HG02970 (cell line): ENCODE data around the gene TERT.
"Not testable (repeated sequence)": the region's sequence is repeated elsewhere in the genome, so short reads cannot be mapped to it uniquely, and the experiment has no call there.

Source experiments
- ATAC-seq: cut with Tn5 transposase; IDR thresholded peaks from one replicate; pipeline ENCODE4 v1.9.1; 2021; ENCODE audit warnings: mild to moderate bottlenecking, moderate library complexity, moderate number of reproducible peaks; ENCODE audit not compliant: unreplicated experiment, low FRiP score

The TERT gene

DNA sequence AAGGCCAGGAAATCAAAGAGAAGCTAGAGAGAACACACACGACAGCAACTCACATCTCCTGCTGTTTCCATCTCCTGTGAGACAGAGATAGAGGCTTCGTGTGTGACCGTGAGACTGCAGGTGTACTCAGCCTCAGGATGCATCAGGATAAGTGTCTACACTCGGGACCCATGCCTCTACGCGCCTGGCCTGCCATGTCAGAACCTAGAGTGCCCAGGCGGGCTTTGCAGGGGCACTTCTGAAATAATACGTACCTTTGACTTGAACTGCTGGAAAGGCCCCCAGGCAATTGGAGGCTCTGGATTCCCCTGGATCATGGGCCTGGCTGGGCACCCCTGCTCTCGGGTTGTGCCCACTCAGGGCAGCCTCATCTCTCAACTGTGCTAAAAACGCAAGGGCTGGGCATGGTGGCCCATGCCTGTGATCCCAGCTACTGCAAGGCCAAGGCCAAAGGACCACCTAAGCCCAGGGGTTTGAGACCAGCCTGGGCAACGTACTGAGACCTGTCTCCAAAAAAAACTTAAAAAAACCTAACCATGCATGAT lies 37.1 kb upstream of the TERT start:
- no peak for ATAC-seq

- no peak for ATAC-seq
Measured at GRCh38 chr5:1330847-1331831, 36.3 kb upstream of the TERT start.

DNA sequence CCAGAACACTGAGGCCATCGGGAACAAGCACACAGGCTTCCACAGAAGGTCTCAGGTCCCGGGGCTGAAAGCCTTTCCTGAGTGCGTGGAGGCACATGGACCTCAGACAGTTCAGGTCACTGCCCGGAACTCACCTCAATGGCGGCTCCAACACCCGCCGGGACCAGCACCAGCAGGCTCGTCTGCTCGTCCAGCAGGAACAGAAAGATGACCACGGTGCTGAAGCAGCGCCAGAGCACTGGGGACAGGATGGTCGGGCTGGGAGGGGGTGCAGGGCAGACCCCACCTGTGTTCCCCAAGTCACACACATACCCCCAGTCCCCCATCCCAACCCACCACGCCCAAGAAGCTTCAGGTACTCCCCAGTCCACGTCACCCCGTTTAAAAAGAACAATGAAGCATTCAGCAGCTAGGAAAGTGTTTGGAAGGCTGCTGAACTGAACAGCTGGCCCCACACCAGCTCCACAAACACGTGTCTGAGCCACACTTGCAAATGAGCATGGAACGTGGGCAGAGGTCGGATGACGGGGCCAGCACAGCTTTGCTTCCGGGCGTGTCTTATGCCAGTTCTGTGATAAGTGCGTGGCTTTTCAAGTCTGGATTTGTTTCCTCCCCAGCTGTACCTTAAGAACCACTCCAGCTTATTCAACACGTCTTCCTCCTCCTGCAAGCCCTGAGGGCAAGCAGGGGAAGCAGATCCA lies 35.4 kb upstream of the TERT start:
- ATAC-seq, result no peak

DNA sequence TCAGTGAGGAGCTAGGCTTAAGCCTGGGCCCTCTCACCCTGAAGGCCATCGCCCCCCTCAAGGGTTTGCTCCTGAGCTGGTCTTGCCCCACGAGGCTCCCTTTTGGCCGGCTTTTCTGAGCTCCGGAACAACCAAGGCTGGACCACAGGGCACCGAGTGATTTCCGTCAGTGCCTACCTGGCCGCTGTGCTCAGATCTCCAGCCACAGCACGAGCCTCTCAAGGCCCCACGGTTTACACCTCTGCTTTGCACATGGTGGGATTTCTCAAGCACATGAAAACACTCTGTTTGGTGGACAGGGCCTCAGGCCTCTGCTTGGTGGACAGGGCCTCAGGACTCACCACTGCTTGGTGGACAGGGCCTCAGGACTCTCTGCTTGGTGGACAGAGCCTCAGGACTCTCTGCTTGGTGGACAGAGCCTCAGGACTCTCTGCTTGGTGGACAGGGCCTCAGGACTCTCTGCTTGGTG lies 34.3 kb upstream of the TERT start:
- no peak for ATAC-seq

- ATAC-seq, result not testable (repeated sequence)
Measured at GRCh38 chr5:1328237-1329110, 33.6 kb upstream of the TERT start.

DNA sequence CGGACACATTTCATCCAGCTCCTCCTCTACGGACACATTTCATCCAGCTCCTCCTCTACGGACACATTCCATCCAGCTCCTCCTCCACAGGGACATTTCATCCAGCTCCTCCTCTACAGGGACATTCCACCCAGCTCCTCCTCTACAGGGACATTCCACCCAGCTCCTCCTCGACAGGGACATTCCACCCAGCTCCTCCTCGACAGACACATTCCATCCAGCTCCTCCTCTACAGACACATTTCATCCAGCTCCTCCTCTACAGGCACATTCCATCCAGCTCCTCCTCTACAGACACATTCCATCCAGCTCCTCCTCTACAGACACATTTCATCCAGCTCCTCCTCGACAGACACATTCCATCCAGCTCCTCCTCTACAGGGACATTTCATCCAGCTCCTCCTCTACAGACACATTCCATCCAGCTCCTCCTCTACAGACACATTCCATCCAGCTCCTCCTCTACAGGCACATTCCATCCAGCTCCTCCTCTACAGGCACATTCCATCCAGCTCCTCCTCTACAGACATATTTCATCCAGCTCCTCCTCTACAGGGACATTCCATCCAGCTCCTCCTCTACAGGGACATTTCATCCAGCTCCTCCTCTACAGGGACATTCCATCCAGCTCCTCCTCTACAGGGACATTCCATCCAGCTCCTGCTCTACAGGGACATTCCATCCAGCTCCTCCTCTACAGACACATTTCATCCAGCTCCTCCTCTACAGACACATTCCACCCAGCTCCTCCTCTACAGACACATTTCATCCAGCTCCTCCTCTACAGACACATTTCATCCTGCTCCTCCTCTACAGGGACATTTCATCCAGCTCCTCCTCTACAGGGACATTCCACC lies 32.3 kb upstream of the TERT start:
- not testable (repeated sequence) for ATAC-seq

DNA sequence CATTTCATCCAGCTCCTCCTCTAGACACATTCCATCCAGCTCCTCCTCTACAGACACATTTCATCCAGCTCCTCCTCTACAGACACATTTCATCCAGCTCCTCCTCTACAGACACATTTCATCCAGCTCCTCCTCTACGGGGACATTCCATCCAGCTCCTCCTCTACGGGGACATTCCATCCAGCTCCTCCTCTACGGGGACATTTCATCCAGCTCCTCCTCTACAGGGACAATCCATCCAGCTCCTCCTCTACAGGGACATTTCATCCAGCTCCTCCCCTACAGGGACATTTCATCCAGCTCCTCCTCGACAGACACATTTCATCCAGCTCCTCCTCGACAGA lies 31.6 kb upstream of the TERT start:
- not testable (repeated sequence) for ATAC-seq

GRCh38 chr5:1325870-1326531 lies 31.1 kb upstream of the TERT start:
- no peak for ATAC-seq

GRCh38 chr5:1325191-1325741 lies 30.4 kb upstream of the TERT start:
- no peak for ATAC-seq

DNA sequence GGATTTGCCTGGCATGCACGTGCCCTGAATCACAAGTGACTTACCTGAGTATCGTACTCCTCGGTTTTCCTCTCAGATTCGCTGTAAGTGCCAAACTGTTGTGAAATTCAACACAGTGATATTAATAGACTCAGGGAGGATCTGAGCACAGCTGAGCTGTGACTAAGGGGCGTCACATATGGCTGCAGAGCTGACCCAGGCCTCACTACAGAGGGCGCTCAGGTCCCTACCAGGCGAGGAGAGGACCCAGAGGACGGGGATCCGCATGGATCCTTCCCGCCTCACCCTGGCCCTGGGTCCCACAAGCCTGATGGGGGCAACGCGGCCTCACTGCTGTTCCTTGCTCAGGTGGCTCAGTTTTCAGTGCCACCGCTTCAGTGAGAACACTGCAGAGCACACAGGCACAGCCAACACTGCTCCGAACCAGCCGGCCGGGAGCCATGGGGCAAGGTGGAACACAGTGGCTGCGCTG lies 29.9 kb upstream of the TERT start:
- ATAC-seq, result no peak

DNA sequence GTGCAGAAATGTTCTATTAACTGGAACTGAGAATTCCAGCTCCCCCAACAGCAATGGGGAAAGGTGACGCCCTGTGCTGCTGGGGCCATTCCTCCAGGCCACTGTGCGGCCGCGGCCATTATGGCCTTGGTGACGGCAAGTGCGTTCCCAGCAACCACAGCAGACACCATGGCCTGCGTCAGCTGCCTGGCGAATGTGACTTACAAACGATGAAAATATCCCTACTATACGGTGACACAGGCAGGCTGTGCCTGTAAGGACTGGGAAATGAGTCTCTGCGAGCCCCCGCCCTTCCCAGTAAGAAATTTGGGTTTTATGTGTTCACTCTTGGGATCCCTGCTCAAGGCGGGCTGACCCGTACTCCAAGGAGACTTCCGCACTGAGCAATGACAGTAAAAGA lies 29.4 kb upstream of the TERT start:
- no peak for ATAC-seq

GRCh38 chr5:1323803-1324173 lies 28.9 kb upstream of the TERT start:
- no peak for ATAC-seq

- no peak for ATAC-seq
Measured at GRCh38 chr5:1322955-1323802, 28.3 kb upstream of the TERT start.

GRCh38 chr5:1322036-1322900 lies 27.4 kb upstream of the TERT start:
- no peak for ATAC-seq

- no peak for ATAC-seq
Measured at GRCh38 chr5:1321576-1321975, 26.7 kb upstream of the TERT start.

- ATAC-seq, result no peak
Measured at GRCh38 chr5:1320436-1321344, 25.8 kb upstream of the TERT start.
